Subcutaneous adipose tissue (tissue), 4 donors: Measurements from ENCODE around the gene ZMIZ1. TPM values are rescaled to one million over a fixed set of nuclear protein-coding genes. Genes with fewer than 3 reads are reported as not detected.

Source experiments
- CTCF ChIP-seq: fragments of 450-650 bp; IDR thresholded peaks from one replicate; pipeline ENCODE4 v1.5.1; 2016; ENCODE audit warnings: low read depth, mild to moderate bottlenecking, control low read depth, antibody characterized with exemption, moderate library complexity
- total RNA-seq, 4 donors: library from RNA; depleted of rRNA; stranded (reverse); fragments of >200 nt; gene quantifications; one replicate each; pipeline ENCODE4 v1.1.0, GENCODE V29; 2016

ZMIZ1 gene
- total RNA-seq, 4 donors from 2014 or later = 38.1 to 70.6 (median 51.4) TPM

- no peak for TF ChIP-seq CTCF
These were observed 236.7 kb downstream of the ZMIZ1 start for GRCh38 chr10:79305515-79305914.

GRCh38 chr10:79305988-79306387 lies 237.2 kb downstream of the ZMIZ1 start:
- no peak for TF ChIP-seq CTCF

GRCh38 chr10:79306644-79307220 lies 238.0 kb downstream of the ZMIZ1 start:
- TF ChIP-seq CTCF = no peak

- TF ChIP-seq CTCF = no peak
These were observed 239.2 kb downstream of the ZMIZ1 start for GRCh38 chr10:79308016-79308415.

- no peak for TF ChIP-seq CTCF
These were observed 240.4 kb downstream of the ZMIZ1 start for GRCh38 chr10:79308969-79309665.

GRCh38 chr10:79310200-79310865 lies 241.6 kb downstream of the ZMIZ1 start:
- TF ChIP-seq CTCF = no peak

GRCh38 chr10:79310911-79311573 lies 242.3 kb downstream of the ZMIZ1 start:
- no peak for TF ChIP-seq CTCF
